SU-DHL-6 (cell line): ENCODE results near the gene EME1.

Source experiments
- EZH2phosphoT487 ChIP-seq: fragments of 200-600 bp; sonication (generic), shearing (Covaris generic); conservative IDR thresholded peaks from 2 replicates; pipeline ENCODE4 v1.6.1; 2018; ENCODE audit warnings: mild to moderate bottlenecking, antibody characterized with exemption, low read length, moderate library complexity, mixed read lengths
- TF ChIP-seq, protein P1 (sequence below): fragments of 200-600 bp; sonication (generic); IDR thresholded peaks from one replicate; pipeline ENCODE4 v1.5.1; 2017; ENCODE audit warnings: antibody characterized with exemption, mild to moderate bottlenecking, low read length, moderate library complexity; ENCODE audit not compliant: insufficient read depth, poor library complexity, severe bottlenecking

DNA sequence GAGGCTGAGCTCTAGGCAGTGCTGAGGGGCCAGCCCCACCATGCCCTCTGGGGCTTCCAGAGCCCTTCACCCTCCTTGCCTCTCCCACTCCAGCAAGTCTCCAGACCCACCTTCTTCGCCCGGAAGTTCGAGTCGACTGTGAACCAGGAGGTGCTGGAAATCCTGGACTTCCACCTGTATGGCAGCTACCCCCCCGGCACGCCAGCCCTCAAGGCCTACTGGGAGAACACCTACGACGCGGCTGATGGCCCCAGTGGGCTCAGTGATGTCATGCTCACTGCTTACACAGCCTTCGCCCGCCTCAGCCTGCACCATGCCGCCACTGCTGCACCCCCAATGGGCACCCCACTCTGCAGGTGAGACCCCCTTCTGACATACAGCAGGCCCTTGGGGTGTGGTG is 16.6 kb upstream of the EME1 start:
- TF ChIP-seq, protein P1, sequence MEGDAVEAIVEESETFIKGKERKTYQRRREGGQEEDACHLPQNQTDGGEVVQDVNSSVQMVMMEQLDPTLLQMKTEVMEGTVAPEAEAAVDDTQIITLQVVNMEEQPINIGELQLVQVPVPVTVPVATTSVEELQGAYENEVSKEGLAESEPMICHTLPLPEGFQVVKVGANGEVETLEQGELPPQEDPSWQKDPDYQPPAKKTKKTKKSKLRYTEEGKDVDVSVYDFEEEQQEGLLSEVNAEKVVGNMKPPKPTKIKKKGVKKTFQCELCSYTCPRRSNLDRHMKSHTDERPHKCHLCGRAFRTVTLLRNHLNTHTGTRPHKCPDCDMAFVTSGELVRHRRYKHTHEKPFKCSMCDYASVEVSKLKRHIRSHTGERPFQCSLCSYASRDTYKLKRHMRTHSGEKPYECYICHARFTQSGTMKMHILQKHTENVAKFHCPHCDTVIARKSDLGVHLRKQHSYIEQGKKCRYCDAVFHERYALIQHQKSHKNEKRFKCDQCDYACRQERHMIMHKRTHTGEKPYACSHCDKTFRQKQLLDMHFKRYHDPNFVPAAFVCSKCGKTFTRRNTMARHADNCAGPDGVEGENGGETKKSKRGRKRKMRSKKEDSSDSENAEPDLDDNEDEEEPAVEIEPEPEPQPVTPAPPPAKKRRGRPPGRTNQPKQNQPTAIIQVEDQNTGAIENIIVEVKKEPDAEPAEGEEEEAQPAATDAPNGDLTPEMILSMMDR: no peak
- TF ChIP-seq EZH2phosphoT487: no peak
